Stimulated activated CD8-positive, alpha-beta memory T cell treated with anti-CD3 and anti-CD28 coated beads, Interleukin-4, amount 100 ng/mL, for 4 hours (primary cell): ENCODE results near the gene CTAG2.
"Not testable (repeated sequence)": the region's sequence is repeated elsewhere in the genome, so short reads cannot be mapped to it uniquely, and the experiment has no call there.

Experiments used
- DNase-seq, 2 donors: peaks; one replicate each; pipeline ENCODE4 v3.0.0-alpha.2; 2020; ENCODE audit warnings: low read depth in 2 of 2, low spot score in 1 of 2

Gene CTAG2

GRCh38 chrX:154653413-154653812 lies at the start of gene CTAG2:
TSS of gene CTAG2 (minus strand) at chrX:154653579. CDS start at chrX:154653515, 64 bp downstream.
- DNase-seq, result not testable (repeated sequence)

- DNase-seq, result no peak
These were observed 45.4 kb upstream of the CTAG2 start for GRCh38 chrX:154698630-154699248.

- no peak for DNase-seq
These were observed 43.3 kb upstream of the CTAG2 start for GRCh38 chrX:154696676-154697045.

- no peak for DNase-seq
These were observed 42.7 kb upstream of the CTAG2 start for GRCh38 chrX:154695911-154696675.

- no peak for DNase-seq
These were observed 40.0 kb upstream of the CTAG2 start for GRCh38 chrX:154693394-154693793.

- DNase-seq, result not testable (repeated sequence)
These were observed 37.1 kb upstream of the CTAG2 start for GRCh38 chrX:154690438-154690837.

GRCh38 chrX:154672084-154672483 lies 18.7 kb upstream of the CTAG2 start:
- not testable (repeated sequence) for DNase-seq

- not testable (repeated sequence) for DNase-seq
These were observed 17.5 kb upstream of the CTAG2 start for GRCh38 chrX:154670848-154671247.

GRCh38 chrX:154661899-154662298 lies 8.5 kb upstream of the CTAG2 start:
- DNase-seq, result no peak

GRCh38 chrX:154661170-154661569 lies 7.8 kb upstream of the CTAG2 start:
- no peak for DNase-seq

- DNase-seq, result no peak
These were observed 7.2 kb upstream of the CTAG2 start for GRCh38 chrX:154660541-154660940.

GRCh38 chrX:154658957-154659356 lies 5.6 kb upstream of the CTAG2 start:
- DNase-seq, result no peak

GRCh38 chrX:154658187-154658586 lies 4.8 kb upstream of the CTAG2 start:
- DNase-seq, result no peak

GRCh38 chrX:154657226-154657805 lies 3.9 kb upstream of the CTAG2 start:
- DNase-seq, result no peak

GRCh38 chrX:154655786-154656185 lies 2.4 kb upstream of the CTAG2 start:
- DNase-seq, result no peak

- DNase-seq, result no peak
These were observed 2.0 kb upstream of the CTAG2 start for GRCh38 chrX:154655346-154655745.

GRCh38 chrX:154654925-154655324 lies 1.5 kb upstream of the CTAG2 start:
- DNase-seq, result no peak

- no peak for DNase-seq
These were observed 993 bp upstream of the CTAG2 start for GRCh38 chrX:154654372-154654771.

- DNase-seq, result no peak
These were observed 354 bp downstream of the CTAG2 start for GRCh38 chrX:154653048-154653401.

- DNase-seq, result no peak
These were observed 900 bp downstream of the CTAG2 start for GRCh38 chrX:154652311-154653047.

GRCh38 chrX:154650221-154650510 lies 3.2 kb downstream of the CTAG2 start:
- no peak for DNase-seq
